Mammary epithelial cell (primary cell): Measurements from ENCODE around the gene BIRC3.

Experiments
- EZH2 ChIP-seq: IDR thresholded peaks from 2 replicates; pipeline ENCODE4 v1.6.1; 2012; ENCODE audit warnings: low read length, inconsistent platforms, borderline replicate concordance
- TF ChIP-seq, protein P1 (sequence below), 2 donors: IDR thresholded peaks in 1 of 2; conservative IDR thresholded peaks in 1 of 2; 2 replicates each; pipeline ENCODE4 v1.5.1; 2011 to 2012; ENCODE audit warnings: inconsistent platforms in 2 of 2, low read length in 2 of 2, mild to moderate bottlenecking in 2 of 2, control low read depth in 1 of 2, low read depth in 1 of 2; ENCODE audit not compliant: insufficient read depth in 1 of 2; ENCODE audit errors: extremely low read depth in 1 of 2

DNA sequence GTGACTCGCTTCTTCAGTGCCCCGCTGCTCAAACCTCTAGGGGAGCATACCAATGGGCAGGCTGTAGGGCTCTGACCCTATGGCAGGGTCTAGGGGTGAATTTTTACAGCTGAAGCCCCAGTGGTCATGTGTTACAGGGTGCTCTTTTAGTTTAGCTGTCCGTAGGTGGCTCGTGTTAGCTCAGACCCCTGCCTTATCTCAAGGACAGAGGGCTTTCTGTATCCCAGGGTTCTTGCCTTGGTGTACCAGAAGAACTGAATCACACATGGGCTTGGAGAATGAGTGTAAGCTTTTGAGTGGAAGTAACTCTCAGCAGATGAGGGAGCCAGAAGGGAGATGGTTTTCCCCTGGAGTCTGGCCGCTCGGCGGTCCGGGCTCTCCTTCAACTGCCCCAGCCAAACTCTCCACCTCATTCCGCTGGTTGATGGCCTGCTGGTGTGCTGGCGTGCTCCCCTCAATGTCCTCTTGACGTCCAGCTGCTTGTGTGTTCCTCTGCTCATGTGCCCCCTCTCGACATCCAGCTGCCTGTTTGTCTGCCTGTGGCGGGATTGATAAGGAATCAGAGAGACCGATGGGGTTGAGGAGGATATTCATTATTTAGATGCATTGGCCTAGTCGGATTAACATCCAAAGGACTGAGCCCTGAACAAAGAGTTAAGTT lies 67.3 kb downstream of the BIRC3 start:
- TF ChIP-seq, protein P1, sequence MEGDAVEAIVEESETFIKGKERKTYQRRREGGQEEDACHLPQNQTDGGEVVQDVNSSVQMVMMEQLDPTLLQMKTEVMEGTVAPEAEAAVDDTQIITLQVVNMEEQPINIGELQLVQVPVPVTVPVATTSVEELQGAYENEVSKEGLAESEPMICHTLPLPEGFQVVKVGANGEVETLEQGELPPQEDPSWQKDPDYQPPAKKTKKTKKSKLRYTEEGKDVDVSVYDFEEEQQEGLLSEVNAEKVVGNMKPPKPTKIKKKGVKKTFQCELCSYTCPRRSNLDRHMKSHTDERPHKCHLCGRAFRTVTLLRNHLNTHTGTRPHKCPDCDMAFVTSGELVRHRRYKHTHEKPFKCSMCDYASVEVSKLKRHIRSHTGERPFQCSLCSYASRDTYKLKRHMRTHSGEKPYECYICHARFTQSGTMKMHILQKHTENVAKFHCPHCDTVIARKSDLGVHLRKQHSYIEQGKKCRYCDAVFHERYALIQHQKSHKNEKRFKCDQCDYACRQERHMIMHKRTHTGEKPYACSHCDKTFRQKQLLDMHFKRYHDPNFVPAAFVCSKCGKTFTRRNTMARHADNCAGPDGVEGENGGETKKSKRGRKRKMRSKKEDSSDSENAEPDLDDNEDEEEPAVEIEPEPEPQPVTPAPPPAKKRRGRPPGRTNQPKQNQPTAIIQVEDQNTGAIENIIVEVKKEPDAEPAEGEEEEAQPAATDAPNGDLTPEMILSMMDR (conservative IDR thresholded peaks at IDR 0.05 in 1 of 2, IDR thresholded peaks at IDR 0.05 in 1 of 2; ENCODE audit: extremely low read depth in 1 of 2, insufficient read depth in 1 of 2, low read depth in 1 of 2, low read length in 2 of 2) = no peak
- no peak for TF ChIP-seq EZH2
